SH-SY5Y (cell line): Measurements from ENCODE around the gene OSGEP.
A peak's percentile ranks its signal among the peaks of the same experiment; 100 is the strongest.

ENCODE experiments used
- GATA2 ChIP-seq: IDR thresholded peaks from 2 replicates; pipeline ENCODE4 v1.6.1; 2011; ENCODE audit warnings: mild to moderate bottlenecking, low read depth, low read length
- GATA3 ChIP-seq: IDR thresholded peaks from 2 replicates; pipeline ENCODE4 v1.6.1; 2011; ENCODE audit warnings: low read depth, mild to moderate bottlenecking, low read length, moderate library complexity

OSGEP gene

DNA sequence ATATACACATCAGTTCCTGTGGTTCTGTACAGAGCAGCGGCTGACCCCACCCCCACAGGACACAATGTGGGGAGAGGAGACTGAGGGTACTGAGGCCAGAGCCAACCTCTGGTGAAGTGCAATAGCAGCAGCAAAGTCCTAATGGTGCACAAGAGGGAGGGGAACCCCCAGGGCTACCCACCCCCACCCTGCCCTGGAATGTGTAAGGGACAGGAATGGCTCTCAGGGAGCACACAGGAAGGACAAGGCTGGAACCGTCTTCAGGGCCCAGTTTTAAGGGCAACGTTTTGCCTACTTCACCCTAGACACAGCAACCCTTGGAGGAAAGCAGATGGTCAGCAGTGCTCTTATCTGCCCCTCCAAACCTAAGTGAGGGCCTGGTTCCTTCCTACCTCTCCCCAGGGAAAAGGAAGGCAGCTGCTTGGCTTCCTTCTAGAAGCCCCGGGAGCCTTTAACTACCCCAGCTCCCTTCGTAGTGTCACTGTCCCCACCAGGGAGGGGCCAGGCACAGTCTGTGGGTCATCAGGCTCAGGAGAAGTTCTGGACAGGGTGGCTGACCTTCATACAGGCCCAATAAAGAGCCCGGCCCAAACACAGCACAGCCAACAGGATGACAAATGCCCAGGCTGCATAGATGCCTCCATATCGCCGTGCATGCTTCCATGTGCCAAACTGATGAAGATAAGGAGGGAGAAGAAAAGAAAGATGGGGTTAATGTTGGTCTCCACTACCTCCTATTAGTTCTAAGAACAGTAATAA, 3.6 kb upstream of the OSGEP start:
- TF ChIP-seq GATA2 (no peak), GATA3 (no peak)

DNA sequence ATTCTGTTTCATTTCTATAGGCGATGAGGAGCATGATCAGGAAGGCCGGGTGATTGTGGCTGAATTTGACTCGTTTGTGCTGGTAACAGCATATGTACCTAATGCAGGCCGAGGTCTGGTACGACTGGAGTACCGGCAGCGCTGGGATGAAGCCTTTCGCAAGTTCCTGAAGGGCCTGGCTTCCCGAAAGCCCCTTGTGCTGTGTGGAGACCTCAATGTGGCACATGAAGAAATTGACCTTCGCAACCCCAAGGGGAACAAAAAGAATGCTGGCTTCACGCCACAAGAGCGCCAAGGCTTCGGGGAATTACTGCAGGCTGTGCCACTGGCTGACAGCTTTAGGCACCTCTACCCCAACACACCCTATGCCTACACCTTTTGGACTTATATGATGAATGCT, 2.4 kb upstream of the OSGEP start:
- no peak for TF ChIP-seq GATA2
- TF ChIP-seq GATA3 = no peak

DNA sequence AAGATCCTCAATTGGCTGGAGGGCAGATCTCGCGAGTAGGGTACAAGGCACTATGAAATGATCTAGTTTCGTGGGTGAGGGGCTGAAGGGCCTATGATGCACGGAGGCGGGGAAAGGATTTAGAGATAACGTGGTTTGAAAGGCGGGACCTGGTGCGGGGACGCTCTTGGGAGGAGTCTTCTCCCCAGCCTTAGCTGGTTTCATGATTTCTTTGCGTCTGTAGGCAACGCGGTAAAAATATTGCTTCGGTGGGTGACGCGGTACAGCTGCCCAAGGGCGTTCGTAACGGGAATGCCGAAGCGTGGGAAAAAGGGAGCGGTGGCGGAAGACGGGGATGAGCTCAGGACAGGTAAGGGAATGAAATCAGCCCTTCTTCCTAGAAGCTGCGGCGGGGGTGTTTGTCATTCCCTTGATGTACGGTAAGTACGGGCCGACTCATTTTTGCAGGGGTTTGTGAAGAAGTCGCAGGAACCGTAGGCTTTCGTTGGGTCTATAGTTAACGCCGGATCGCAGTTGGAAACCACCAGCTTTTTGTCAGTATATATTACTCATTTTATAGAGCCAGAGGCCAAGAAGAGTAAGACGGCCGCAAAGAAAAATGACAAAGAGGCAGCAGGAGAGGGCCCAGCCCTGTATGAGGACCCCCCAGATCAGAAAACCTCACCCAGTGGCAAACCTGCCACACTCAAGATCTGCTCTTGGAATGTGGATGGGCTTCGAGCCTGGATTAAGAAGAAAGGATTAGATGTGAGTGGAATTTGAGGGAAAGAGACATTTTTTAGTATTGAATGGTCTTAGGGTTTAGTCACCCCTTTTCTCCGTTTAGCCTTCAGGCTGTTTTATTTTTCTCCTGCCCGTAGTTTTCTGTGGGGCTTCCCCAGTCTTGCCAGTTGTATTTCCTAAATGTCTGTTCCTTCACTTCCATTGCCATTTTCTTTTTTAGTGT, 1.0 kb upstream of the OSGEP start:
- TF ChIP-seq GATA3 = no peak
- TF ChIP-seq GATA2 = peak; percentile 82

DNA sequence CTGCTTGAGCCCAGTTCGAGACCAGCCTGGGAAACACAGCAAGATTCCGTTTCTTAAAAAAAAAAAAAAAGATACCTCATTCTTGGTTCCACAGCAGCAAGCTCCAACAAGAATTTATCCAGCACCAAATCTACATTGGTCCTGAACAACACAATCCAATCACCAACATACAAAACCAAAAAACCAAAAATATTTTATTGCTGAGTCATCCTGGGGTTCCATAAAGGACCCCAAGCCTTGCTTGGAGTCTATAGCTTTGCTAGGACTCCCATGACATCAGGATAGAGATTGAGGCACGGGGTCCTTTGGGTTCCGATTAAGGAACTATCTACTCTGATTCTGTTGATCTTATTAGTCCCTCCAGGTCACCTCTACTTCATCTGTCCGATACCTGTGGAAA, 7.7 kb downstream of the OSGEP start:
- no peak for TF ChIP-seq GATA3
- TF ChIP-seq GATA2 = no peak

DNA sequence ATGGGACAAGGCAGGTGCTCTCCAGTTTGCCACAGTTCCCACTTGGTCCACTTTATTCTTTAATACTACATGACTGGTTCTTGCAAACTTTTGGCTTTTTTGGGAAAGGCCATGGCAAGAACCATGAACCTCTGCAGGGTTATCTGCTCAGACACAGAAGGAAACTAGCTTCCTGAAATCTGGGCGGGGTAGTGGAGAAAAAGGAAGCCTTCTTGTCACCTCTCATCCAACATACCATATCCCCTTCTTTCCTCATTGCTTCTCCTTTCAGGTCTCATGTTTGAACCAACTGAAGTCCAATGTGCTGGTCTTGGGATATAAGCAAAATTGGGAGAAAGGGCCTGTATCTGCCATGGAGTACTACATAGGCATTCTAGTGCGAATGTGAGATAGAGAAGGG, 13.2 kb downstream of the OSGEP start:
- TF ChIP-seq GATA3 = no peak
- no peak for TF ChIP-seq GATA2

DNA sequence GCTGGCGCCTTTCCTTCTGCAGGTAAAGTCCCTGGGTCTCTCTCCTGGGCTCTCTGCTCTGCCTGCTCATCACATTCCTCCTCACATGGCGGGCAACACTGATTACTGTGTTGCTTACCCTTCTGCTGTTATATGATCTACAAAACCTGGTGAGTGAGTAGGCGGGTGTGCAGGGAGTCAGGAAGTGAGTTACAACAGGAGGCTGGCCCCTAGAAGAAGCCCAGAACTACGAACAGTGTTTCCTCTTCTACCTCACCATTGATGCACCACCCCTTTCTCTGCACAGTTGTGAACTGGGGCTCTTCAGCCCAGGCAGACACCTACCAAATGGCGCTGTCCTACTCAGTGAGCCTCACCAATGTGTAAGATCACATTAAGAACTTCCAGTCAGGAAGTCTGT, 13.7 kb downstream of the OSGEP start:
- no peak for TF ChIP-seq GATA2
- TF ChIP-seq GATA3 = no peak

DNA sequence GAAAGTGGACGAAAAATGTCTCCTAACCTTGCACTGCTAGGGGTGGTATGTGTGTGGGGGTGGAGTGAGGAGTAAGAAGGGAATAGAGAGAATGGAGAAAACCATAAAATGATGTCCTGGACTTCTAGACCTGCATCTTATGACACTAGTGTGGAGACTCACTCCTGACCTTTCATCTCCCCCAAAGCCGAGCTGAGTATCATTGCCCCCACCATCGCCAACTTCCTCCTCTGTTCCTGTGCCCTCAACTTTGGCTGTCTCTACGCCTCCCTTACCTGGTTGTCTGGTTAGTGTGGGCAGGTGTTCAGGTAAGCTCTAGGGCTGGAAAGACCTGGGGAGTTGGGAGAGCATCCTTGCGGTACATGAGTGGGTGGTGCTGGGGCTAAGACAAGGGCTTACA, 14.1 kb downstream of the OSGEP start:
- TF ChIP-seq GATA2 = no peak
- no peak for TF ChIP-seq GATA3

DNA sequence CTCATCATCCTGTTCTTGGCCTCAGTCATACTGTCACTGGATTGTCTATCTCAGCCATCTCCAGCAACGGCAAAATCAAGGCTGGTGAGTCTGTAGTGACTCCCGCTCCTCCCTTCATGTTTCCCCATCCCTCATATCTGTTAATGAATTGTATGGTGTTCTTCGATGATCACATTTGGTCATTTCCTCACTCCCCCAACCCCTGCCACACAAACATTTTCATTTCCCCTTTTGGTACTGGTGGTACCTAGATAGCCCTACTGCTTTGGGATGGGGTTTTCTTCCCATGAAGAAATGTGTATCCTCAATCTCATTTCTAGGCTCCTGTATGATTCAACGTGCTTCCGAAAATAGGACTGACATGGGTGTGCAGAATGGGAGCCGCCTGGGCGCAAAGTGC, 15.9 kb downstream of the OSGEP start:
- no peak for TF ChIP-seq GATA3
- TF ChIP-seq GATA2 = no peak

DNA sequence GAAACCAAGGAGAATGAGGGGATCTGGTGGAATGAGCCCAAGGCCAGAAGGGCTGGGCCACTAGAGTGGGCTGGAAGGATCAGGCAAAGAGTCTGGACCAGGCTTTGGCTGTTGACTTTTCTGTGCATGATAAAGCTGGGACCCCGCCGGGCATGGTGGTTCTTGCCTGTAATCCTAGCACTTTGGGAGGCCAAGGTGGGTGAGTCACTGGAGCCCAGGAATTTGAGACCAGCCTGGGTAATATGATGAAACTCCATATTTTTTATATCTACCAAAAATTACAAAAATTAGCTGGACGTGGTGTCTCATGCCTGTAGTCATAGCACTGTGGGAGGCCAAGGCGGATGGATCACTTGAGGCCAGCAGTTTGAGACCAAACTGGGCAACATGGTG, 18.3 kb downstream of the OSGEP start:
- TF ChIP-seq GATA2 (no peak), GATA3 (no peak)

DNA sequence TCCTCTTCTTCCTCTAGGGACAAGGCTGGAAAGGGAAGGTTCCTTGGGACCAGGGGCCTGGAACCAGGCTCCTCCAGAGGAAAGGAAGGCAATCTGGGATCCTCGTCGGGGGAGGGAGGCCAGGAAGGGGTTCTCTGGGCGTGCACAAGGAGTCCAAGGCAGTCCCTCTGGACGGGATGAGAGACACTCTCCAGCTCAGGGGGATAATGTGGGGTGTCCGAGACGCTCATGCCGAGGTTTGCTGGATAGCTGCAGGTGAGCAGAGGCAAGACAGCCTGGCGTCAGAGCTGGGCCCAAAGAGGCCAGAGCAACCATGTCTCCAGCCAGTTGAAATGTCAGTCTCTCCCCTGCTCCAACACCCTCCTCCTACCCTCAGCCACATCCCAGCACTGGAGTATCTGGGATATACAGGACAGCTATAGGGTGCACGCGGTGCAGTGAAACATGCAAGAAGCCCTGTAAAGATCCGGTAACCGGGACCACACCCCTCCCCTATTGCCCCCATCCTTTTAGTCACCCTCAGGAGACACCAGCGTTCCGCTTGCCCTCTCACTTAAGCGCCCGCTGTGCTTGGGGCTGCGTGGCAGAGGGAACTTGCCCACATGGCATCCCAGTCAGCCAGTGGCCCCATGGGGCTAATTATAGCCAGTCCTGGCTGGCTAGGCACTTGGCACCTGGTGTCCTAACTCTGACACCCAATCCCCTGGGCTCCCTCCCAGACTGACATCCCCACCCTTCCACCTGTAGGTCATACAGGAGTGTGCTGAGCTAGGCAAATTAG, 18.8 kb downstream of the OSGEP start, which contains the start of gene KLHL33:
KLHL33 (minus strand) TSS at position 585 of the 781 bp plus-strand sequence; CDS start at position 230, 355 bp downstream.
- no peak for TF ChIP-seq GATA3

DNA sequence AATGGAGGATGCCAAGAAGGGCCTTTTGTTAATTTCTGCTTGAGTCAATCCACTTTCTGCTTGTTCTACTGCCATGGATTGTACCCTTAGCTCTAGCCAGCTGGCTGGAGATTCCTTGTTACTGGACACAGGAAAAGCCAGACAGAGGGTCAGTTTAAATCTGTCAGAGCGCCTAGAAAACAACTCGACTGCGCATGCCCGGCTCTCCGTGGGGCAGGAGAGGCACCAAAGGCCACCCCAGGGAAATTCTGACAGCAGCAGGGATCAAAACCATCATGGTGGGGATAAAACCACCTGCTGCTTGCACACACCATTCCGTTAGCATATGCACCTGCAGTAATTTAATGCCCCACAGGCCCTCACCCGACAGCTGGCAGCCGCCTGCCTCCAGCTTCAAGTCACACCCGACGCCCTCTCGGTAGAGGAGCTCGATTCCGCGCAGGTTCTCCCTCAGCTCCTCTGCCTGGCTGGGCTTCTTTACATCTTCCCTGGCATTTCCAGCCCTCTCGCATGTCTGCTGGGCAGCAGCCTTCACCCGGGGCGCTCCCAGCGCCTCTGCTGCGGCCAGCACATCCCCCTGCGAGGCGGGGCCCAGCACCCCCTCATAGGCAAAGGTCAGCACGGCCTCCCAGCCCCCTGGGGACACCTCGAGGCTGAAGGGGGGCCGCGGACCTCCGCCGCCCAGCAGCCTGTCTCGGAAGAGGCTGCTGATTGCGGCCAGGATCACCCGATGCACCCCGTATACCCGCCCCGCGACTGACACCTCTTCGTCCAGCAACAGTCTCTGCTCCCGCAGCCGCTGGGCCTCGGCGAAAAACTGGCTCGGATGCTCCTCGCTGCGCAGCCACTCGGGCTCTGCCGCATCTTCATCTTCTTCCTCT, 19.7 kb downstream of the OSGEP start:
- TF ChIP-seq GATA3 (no peak), GATA2 (no peak)

DNA sequence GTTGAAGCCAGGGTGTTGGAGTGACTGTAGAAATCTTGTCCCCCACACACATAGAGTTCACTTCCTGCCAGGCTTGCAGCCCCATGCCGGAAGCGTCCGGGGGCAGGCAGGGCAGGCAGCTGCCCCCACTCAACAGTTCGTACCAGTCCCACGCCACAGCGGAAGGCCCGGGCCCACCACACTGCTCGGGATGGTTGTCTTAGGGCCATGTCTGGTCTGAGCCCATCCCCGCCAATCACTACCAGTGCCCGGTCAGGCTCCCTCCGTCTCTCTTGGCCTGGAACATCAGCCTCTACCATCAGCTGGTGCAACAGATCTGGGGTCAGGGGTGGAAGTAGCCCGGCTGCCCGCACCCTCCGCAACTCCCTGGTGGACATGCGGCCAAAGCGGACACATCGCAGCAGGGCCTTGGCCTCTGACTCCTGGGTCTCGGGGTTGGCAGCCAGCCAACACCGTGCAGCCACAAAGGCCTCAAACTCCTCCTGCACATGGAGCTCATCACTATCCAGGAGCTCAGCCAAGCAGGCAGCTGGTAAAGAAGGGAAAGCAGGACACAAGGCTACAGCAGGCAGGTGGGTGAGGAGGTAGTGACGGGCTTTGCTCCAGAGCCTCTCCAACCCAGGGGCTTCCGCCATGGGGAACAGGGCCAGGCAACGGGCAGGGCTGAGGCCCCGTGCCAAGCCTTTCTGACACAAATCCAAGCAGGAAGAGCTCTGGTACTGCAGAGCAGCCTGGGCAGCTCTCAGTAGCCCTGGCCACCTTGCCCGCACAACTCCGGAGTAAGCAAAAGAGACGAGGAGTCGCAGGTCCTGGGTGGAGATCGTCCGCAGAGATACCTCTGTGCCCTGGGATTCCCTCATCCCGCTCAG, 24.6 kb downstream of the OSGEP start:
- TF ChIP-seq GATA2 (no peak), GATA3 (no peak)

DNA sequence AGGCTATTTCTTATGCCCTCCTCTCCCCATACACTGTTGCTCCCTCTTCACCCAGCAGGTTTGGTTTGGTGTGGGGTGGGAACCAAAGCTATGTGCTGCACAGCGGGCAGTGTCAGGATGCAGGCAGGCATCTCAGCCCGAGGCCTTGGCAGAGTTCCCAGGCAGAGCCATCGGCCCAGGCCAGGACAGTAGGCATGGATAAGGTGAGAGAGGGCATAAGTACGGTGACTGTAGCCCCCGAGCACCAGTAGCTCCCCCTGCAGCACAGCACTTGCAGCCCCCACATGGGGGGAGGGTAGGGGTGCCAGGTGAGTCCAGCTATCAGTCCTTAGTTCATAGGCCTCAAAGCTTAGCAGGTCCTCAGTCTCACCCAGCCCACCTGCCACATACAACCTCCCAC, 25.8 kb downstream of the OSGEP start:
- TF ChIP-seq GATA2 = no peak
- TF ChIP-seq GATA3 = no peak
